Measurements from ENCODE around the gene REC114. TPM values are rescaled to one million over a fixed set of nuclear protein-coding genes. Genes with fewer than 3 reads are reported as not detected.

REC114 gene
- total and polyA plus RNA-seq, 2 of the 8 experiments (the other 6 are each of a cell fraction or from before 2014, with no cell fraction given): 0.12 TPM; not detected in 1

DNA sequence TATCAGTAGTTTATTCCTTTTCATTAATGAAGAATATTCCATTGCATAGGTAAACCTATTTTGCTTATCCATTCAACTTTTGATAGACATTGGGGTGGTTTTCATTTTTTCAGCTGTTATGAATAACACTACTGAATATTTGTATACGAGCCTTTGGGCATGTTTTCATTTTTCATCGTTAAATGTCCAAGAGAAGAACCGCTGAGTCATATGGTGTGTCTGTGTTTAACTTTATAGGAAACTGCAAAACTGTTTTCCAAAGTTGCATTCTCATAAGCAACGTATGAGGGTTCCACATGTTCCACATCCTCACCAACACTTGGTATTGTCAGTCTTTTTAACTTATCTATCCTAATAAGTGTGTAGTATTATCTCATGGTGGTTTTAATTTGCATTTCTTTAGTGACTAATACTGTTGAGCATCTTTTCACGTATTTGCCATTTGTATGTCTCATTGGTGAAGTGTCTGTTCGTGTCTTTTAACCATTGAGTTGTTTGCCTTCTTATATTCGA, 33.8 kb downstream of the REC114 start (continued):
- TF ChIP-seq, protein P1, sequence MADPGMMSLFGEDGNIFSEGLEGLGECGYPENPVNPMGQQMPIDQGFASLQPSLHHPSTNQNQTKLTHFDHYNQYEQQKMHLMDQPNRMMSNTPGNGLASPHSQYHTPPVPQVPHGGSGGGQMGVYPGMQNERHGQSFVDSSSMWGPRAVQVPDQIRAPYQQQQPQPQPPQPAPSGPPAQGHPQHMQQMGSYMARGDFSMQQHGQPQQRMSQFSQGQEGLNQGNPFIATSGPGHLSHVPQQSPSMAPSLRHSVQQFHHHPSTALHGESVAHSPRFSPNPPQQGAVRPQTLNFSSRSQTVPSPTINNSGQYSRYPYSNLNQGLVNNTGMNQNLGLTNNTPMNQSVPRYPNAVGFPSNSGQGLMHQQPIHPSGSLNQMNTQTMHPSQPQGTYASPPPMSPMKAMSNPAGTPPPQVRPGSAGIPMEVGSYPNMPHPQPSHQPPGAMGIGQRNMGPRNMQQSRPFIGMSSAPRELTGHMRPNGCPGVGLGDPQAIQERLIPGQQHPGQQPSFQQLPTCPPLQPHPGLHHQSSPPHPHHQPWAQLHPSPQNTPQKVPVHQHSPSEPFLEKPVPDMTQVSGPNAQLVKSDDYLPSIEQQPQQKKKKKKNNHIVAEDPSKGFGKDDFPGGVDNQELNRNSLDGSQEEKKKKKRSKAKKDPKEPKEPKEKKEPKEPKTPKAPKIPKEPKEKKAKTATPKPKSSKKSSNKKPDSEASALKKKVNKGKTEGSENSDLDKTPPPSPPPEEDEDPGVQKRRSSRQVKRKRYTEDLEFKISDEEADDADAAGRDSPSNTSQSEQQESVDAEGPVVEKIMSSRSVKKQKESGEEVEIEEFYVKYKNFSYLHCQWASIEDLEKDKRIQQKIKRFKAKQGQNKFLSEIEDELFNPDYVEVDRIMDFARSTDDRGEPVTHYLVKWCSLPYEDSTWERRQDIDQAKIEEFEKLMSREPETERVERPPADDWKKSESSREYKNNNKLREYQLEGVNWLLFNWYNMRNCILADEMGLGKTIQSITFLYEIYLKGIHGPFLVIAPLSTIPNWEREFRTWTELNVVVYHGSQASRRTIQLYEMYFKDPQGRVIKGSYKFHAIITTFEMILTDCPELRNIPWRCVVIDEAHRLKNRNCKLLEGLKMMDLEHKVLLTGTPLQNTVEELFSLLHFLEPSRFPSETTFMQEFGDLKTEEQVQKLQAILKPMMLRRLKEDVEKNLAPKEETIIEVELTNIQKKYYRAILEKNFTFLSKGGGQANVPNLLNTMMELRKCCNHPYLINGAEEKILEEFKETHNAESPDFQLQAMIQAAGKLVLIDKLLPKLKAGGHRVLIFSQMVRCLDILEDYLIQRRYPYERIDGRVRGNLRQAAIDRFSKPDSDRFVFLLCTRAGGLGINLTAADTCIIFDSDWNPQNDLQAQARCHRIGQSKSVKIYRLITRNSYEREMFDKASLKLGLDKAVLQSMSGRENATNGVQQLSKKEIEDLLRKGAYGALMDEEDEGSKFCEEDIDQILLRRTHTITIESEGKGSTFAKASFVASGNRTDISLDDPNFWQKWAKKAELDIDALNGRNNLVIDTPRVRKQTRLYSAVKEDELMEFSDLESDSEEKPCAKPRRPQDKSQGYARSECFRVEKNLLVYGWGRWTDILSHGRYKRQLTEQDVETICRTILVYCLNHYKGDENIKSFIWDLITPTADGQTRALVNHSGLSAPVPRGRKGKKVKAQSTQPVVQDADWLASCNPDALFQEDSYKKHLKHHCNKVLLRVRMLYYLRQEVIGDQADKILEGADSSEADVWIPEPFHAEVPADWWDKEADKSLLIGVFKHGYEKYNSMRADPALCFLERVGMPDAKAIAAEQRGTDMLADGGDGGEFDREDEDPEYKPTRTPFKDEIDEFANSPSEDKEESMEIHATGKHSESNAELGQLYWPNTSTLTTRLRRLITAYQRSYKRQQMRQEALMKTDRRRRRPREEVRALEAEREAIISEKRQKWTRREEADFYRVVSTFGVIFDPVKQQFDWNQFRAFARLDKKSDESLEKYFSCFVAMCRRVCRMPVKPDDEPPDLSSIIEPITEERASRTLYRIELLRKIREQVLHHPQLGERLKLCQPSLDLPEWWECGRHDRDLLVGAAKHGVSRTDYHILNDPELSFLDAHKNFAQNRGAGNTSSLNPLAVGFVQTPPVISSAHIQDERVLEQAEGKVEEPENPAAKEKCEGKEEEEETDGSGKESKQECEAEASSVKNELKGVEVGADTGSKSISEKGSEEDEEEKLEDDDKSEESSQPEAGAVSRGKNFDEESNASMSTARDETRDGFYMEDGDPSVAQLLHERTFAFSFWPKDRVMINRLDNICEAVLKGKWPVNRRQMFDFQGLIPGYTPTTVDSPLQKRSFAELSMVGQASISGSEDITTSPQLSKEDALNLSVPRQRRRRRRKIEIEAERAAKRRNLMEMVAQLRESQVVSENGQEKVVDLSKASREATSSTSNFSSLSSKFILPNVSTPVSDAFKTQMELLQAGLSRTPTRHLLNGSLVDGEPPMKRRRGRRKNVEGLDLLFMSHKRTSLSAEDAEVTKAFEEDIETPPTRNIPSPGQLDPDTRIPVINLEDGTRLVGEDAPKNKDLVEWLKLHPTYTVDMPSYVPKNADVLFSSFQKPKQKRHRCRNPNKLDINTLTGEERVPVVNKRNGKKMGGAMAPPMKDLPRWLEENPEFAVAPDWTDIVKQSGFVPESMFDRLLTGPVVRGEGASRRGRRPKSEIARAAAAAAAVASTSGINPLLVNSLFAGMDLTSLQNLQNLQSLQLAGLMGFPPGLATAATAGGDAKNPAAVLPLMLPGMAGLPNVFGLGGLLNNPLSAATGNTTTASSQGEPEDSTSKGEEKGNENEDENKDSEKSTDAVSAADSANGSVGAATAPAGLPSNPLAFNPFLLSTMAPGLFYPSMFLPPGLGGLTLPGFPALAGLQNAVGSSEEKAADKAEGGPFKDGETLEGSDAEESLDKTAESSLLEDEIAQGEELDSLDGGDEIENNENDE (IDR thresholded peaks at IDR 0.05; ENCODE audit: insufficient replicate concordance, low read length): no peak
- TF ChIP-seq SP1 (IDR thresholded peaks at IDR 0.05; ENCODE audit: low read depth, low read length) (no peak), ZNF274 (IDR thresholded peaks at IDR 0.05; ENCODE audit: borderline replicate concordance, extremely low read depth, low read length) (no peak), HDAC2 (IDR thresholded peaks at IDR 0.05; ENCODE audit: borderline replicate concordance in 1 of 2, low read depth in 2 of 2, low read length in 2 of 2) (no peak), TCF12 (IDR thresholded peaks at IDR 0.05; ENCODE audit: low read depth, low read length) (no peak), JUND (IDR thresholded peaks at IDR 0.05; ENCODE audit: low read length) (no peak), CTBP2 (IDR thresholded peaks at IDR 0.05; ENCODE audit: borderline replicate concordance, insufficient read depth, insufficient read length, low read length) (no peak), TAF7 (optimal IDR thresholded peaks at IDR 0.05; ENCODE audit: borderline replicate concordance, low read depth, low read length) (no peak), CBX8 (IDR thresholded peaks at IDR 0.05; ENCODE audit: borderline replicate concordance, low read depth, low read length) (no peak)
- TF ChIP-seq, protein P2, sequence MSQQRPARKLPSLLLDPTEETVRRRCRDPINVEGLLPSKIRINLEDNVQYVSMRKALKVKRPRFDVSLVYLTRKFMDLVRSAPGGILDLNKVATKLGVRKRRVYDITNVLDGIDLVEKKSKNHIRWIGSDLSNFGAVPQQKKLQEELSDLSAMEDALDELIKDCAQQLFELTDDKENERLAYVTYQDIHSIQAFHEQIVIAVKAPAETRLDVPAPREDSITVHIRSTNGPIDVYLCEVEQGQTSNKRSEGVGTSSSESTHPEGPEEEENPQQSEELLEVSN (IDR thresholded peaks at IDR 0.05): no peak
